T47D (cell line): ENCODE data around the gene IGF2.

Source experiments
- DNase-seq, 2 experiments: peaks; one replicate each; pipeline versions ENCODE4 v3.0.0 to v3.0.0-alpha.2; 2011 to 2012; ENCODE audit warnings: low read depth in 1 of 2, low spot score in 1 of 2
- JUND ChIP-seq: IDR thresholded peaks from 2 replicates; pipeline ENCODE4 v1.6.1; 2012; ENCODE audit warnings: low read depth
- in situ Hi-C: cut with HindIII; loops from 2 replicates; pipeline ENCODE4 v1.10.0; 2016; ENCODE audit warnings: low sequenced_read_pairs, low pct_unique_long_range_greater_than_20kb

IGF2 gene

GRCh38 chr11:2166091-2166851, 27.1 kb upstream of the IGF2 start:
- no peak for DNase-seq
- no peak for TF ChIP-seq JUND
- in situ Hi-C loops: no loop called here

DNA sequence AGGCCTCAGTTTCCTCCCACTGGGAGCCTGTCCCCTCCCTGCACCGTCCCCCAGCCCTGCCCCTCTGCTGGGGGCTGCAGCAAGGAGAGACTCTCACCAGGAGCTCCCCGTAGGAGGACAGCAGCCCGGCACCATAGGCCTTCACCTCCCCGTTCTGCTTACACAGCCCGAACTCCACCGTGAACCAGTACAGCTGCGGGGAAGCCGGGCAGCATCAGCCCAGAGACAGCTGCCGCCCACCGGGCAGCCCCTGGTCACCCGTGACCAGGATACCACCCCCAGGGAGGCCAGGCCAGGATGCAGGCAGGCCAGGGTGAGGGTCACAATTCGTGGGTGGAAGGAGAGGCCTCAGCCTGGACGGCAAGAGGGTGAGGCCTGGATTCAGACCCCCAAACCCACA, 26.4 kb upstream of the IGF2 start:
- no peak for TF ChIP-seq JUND
- in situ Hi-C loops: no loop called here
- DNase-seq: no peak

DNA sequence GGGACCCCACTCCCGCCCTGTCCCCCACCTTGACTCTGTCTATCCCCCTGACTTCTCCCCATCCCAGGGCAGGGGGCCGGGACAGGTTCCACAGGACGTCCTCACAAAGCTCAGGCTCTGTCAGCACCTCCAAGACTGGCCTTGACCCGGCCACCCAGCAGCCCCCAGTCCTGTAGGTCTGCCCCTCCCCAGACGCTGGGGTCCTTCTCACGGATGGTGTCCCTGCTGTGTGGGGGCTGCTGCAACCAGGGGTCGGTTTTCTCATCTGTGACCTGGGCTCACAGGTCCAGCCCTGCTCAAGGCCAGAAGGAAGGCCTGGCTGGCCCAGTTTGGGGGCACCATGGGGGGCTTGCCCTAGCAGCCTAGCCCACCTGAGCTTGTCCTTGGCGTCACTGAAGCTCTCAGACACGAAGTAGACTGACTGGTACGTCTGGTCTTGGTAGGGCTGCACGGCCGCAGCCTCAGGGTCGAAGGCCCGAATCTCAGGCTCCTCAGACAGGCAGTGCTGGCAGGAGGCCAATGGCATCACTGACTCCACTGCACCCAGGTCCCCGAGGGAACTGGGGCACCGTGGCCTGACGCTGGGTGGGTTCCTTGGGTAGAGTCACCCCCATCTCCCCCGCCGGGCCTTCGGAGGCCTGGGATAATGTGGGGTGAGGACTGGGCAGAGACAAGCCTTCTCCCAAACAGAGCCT, 25.8 kb upstream of the IGF2 start:
- in situ Hi-C loops: no loop called here
- peak; percentile 47 to 64 for DNase-seq
- TF ChIP-seq JUND: no peak

GRCh38 chr11:2164081-2164480, 24.9 kb upstream of the IGF2 start:
- in situ Hi-C loops: no loop called here
- no peak for DNase-seq
- TF ChIP-seq JUND: no peak

GRCh38 chr11:2163428-2163978, 24.3 kb upstream of the IGF2 start:
- no peak for DNase-seq
- TF ChIP-seq JUND: no peak
- in situ Hi-C loops: no loop called here

DNA sequence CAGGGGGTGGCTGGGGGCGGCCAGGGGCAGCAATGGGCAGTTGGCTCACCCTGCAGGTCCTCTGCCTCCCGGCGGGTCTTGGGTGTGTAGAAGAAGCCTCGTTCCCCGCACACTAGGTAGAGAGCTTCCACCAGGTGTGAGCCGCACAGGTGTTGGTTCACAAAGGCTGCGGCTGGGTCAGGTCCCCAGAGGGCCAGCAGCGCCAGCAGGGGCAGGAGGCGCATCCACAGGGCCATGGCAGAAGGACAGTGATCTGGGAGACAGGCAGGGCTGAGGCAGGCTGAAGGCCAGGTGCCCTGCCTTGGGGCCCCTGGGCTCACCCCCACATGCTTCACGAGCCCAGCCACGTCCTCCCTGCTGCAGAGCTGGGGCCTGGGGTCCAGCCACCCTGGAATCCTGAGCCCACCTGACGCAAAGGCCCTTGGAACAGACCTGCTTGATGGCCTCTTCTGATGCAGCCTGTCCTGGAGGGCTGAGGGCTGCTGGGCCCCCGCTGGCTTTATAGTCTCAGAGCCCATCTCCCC, 21.6 kb upstream of the IGF2 start, which contains the start of gene INS:
TSS of gene INS (minus strand) at position 474 of the 524 bp plus-strand sequence. CDS start at position 236, 238 bp downstream.
- DNase-seq: no peak
- in situ Hi-C loops: no loop called here
- TF ChIP-seq JUND: no peak

GRCh38 chr11:2159536-2160413, 20.6 kb upstream of the IGF2 start:
- in situ Hi-C loops: no loop called here
- DNase-seq: no peak
- no peak for TF ChIP-seq JUND

DNA sequence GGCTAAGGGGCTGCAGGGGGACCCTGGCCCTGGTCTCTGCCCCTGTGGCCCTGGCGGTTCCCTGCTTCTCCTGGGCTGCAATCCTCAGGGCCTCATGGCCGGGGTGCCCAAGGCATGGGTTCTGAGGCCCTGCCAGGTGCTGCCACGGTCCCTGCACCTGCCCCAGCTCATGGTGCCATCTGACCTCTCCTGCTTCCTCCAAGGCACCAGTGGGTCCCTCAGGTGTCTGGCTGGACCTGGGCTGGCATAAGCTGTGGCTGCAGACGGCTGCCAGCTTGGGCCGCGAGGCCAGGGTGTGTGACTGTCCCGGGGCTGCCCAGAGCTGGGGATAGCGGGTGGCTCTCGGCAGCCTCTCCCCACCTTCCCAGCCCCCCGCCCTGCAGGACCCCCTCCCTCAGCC, 19.8 kb upstream of the IGF2 start:
- no peak for TF ChIP-seq JUND
- in situ Hi-C loops: no loop called here
- DNase-seq: no peak

DNA sequence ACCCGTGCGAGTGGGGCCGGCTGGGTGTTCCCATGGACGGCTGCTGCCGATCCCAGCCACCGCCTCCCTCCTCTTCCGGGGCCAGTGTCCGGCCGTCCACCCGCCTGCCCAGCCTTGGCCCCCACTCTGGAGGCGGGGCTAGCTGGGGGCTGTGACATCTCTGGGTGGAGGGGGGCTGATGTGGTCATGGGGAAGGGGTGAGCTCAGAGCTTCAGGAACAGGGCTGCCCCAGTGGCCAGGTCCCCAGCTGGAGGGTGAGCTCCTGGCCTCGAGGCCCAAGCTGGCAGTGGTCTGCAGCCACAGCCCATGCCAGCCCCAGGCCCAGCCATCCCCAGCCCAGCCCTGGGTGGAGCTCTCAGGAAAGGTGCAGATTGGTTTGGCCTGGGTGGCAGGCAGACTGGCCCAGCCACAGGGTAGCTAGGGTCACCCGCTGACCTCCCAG, 19.1 kb upstream of the IGF2 start:
- in situ Hi-C loops: no loop called here
- no peak for TF ChIP-seq JUND
- no peak for DNase-seq

GRCh38 chr11:2157294-2158040, 18.3 kb upstream of the IGF2 start:
- in situ Hi-C loops: no loop called here
- TF ChIP-seq JUND: no peak

GRCh38 chr11:2156416-2157182, 17.4 kb upstream of the IGF2 start:
- TF ChIP-seq JUND: no peak
- DNase-seq: peak; percentile 79 to 86
- in situ Hi-C loops: no loop called here

More at GRCh38 chr11:2157294-2158040, 18.3 kb upstream of the IGF2 start:
- DNase-seq: no peak
